ENCODE measurements around the gene ELOVL6. TPM values are rescaled to one million over a fixed set of nuclear protein-coding genes. Genes with fewer than 3 reads are reported as not detected.

Gene ELOVL6
- total RNA-seq, 1 donor from 2014 or later: 28.8 TPM

DNA sequence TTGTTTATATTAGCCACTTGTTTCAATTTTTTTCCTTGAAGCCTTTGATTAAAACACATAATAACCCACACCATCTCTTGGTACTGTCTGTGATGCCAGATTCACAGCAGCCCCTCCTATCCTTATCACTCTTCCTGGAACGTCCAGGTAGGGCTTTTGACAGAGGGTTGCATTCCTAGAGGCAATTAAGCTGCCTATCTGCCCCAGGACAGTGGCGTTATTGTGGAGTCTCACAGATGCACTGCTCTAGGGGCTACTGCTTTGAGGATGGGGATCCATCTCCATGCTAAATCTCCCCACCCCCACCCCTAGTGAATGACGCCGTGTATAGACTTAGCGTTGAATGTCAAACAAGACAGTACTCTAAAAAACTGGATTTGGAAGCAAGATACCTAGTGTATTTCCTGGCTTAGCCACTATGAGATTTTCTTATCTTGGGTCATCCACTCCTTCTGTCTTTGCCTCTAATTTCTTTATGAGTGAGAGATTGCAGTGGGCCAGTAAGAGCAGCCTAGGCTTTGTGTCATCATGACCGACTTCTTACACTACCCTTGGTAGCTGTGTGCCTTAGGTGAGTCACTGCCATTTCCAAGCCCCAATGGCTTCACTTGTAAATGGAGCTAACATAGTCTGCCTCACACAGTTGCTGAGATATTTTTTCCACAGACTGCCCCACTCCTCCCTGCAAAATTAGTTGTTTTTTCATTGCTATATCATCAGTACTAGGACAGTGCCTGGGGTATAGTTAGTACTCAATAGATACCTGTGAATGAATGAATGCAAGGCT, 194.8 kb downstream of the ELOVL6 start:
- intact Hi-C loops (cut with micrococcal nuclease): loop anchor here (2.0 kb wide), 2 partner anchors 207 to 311 kb away; no protein-coding TSS in a partner anchor

DNA sequence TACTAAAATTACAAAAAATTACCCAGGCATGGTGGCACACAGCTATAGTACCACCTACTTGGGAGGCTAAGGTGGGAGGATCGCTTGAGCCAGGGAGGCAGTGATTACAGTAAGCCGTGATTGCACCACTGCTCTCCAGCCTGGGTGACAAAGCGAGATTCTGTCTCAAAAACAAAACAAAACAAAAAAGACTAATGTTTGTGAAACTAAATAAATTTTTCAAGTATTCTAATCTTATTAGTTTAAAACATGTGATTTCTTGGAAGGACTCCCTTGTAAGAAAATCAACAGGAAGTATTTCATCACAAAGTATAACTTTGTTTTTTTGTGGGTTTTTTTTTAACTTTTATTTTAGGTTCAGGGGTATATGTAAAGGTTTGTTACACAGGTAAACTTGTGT, 196.1 kb downstream of the ELOVL6 start:
- intact Hi-C loops (cut with micrococcal nuclease): no loop called here

DNA sequence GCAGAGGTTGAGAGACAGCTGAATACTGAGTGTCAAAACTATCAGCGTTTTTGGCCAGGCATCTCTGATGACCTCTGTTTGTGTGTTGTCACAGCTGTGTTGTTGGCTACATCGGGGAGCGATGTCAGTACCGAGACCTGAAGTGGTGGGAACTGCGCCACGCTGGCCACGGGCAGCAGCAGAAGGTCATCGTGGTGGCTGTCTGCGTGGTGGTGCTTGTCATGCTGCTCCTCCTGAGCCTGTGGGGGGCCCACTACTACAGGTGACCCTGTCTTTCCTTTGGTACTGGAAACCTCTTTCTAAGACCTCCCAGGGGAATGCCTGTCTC, 198.9 kb downstream of the ELOVL6 start:
- intact Hi-C loops (cut with micrococcal nuclease): loop anchor here (1.0 to 5.0 kb wide), 3 partner anchors 516 to 1283 kb away; no protein-coding TSS in a partner anchor

DNA sequence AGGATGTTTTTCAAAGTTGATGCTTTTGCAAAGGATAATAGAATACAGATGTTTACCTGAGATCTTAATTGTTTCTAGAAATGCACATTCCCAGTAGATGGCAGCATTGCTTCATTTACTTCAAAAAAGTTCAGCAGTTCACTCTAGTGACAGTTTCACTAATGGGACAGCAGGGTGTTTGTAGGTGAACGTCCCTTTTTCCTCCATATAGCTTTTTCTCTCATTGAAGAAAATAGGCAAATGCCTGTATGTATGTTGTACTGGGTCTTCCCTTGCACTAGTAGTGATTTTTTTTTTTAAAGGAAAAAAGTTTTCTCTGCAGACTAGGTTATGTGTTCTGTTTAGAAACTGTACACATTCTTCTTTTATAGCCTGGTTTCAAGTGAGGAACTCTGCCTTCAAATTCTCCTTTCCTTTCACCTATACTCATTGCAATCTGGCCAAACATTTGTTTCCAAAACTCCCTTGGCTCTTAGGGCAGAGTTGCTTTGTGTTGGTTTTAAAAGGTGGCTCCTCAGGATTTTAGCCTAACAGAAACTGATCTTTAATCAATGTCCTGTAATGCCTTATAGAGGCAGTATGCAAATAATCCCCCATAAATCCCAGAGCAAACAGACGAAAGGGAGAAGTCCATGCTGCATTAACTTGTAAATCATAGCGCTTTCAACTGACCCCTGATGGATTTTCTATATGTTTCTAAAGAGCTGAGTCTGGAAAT, 199.4 kb downstream of the ELOVL6 start:
- intact Hi-C loops (cut with micrococcal nuclease): loop anchor here (1.0 to 5.0 kb wide), 3 partner anchors 516 to 1283 kb away; no protein-coding TSS in a partner anchor

DNA sequence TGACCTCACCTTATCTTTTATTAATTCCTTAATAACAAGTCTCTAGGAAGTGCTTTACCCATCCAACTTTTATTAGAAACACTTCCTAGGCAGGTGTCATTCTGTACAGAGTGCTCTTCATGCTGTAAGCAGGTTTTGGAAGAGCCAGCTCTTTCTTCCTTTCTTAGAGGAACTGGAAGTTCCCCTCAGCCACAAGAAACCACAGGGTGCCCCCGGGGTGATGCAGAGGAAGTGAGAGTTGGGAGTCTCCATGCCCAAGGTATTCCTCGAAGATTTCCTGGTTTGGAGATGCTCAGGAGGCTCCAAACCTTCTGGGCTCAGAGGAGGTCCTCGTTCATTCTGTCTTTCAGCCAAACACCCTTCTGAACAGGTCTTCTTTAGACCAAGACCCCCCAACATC, 201.9 kb downstream of the ELOVL6 start:
- intact Hi-C loops (cut with micrococcal nuclease): loop anchor here (5.0 kb wide), 2 partner anchors 574 to 1286 kb away; no protein-coding TSS in a partner anchor
